ENCODE data around the gene HES3.

The HES3 gene

GRCh38 chr1:6245869-6246496 is 2.0 kb downstream of the HES3 start:
- no peak for DNase-seq (ENCODE audit: low read depth, low spot score)

- DNase-seq (ENCODE audit: low read depth, low spot score), result peak; percentile 66
These were observed 2.8 kb downstream of the HES3 start for GRCh38 chr1:6246497-6247467.

GRCh38 chr1:6247651-6248050 is 3.7 kb downstream of the HES3 start:
- DNase-seq (ENCODE audit: low read depth, low spot score), result no peak

- no peak for DNase-seq (ENCODE audit: low read depth, low spot score)
These were observed 4.3 kb downstream of the HES3 start for GRCh38 chr1:6248161-6248776.

GRCh38 chr1:6248932-6249738 is 5.2 kb downstream of the HES3 start:
- DNase-seq (ENCODE audit: low read depth, low spot score), result no peak

DNA sequence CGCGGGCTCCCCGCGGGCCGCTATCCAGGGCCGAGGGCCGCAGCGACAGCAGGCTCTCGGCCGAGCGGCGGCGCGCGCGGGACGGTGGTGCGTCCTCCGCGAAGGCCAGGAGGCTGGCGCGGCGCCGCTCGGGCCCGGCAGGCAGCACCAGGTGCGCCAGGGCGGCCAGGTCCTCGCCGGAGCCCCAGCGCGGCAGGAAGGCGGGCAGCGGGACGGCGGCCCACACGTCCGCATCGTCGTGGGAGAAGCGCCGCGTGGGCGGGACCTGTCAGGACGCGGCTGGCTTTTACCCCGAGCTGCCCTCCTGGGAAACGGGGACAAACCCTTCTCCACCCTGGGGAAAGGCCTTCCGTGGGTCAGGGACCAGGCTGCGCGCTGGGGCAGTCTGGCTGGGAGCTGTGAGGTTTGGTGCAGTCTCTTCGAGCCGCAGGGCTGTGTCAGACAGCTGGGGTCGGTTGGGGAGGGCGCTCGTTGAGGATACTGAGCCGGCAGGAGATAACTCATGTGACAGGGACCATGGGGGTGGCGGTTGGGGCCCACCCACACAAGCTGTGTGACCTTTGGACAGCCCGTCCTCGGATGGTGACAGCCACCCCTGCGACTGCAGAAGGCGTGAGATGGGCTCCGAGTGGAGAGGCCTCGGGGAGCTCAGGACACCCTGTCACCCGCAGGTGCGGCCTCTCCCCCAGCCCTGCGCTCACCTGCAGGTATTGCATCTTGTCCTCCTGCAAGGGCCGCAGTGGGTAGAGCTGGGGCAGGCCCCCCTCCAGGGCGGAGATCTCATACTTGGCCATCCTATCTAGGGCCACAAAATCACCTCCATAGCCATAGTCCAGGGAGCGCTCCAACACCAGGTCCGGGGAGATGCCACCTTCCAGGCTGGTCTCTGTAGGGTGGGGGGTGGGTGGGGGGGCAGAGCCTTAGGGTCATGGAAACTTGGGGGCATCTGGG is 6.0 kb downstream of the HES3 start:
- DNase-seq (ENCODE audit: low read depth, low spot score), result no peak

DNA sequence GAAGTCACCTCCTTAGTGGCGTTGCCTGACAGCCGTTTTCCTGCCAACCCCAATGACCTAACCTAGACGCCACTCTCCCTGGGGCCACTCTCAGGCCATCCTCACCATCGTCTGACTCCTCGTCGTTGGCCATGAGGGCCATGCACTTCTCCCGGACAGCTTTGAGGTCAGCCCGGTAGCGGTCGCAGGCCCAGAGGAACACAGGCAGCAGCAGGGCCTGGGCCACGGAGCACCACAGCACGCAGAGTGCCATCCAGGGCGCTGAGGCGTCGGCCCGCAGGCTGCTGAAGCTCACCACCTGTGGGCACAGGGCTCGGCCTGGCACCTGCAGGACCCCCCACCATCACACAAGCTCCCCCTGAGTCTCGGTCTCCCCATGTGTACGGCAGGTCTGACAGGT is 7.3 kb downstream of the HES3 start:
- DNase-seq (ENCODE audit: low read depth, low spot score), result no peak

DNA sequence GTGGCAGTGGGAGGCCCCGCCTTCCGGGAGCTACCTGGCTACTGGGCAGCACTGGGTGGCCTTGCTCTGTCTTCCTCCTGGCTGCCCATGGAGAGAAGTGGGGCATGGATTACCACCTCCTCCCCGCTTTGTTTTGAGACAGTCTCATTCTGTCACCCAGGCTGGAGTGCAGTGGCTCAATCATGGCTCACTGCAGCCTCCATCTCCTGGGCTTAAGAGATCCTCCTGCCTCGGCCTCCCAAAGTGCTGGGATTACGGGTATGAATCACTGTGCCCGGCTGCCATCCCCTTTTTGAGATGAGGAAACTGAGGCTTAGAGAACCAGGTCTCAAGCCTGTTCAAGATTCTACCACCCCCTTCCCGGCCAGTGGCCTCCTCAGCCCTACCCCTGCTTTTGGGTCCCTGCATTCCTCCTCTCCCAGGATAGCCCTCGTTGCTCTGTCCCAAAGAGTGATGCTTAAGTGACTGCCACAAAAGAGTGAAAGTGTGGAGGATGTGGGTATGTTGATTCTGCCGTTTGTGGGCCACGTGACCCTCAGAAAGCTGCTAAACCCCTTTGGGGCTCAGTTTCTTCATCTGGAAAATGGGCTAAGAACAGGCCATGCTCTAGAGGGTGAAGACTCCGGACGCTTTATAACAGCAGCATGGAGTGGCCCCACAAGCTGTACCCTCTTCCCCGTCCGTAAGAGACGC is 7.8 kb downstream of the HES3 start:
- DNase-seq (ENCODE audit: low read depth, low spot score), result no peak

DNA sequence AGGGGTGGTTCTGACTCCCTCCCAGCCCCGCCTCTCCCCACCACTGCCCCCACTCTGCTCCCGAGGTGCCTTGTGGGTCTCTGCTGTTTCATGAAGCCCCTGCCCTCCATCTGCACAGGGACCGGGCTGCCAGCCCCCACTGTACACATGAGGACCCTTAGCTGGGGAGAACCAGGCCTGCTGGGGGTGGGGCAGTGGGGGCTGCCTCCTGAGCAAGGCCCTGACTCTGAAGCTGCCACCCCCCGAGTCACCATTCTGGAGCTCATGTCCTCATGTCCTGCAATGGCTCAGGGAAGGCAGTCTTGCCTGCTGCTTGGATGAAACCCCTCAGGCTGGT is 8.4 kb downstream of the HES3 start:
- no peak for DNase-seq (ENCODE audit: low read depth, low spot score)

GRCh38 chr1:6253380-6253779 is 9.4 kb downstream of the HES3 start:
- no peak for DNase-seq (ENCODE audit: low read depth, low spot score)

- DNase-seq (ENCODE audit: low read depth, low spot score), result no peak
These were observed 10.7 kb downstream of the HES3 start for GRCh38 chr1:6254691-6255090.

DNA sequence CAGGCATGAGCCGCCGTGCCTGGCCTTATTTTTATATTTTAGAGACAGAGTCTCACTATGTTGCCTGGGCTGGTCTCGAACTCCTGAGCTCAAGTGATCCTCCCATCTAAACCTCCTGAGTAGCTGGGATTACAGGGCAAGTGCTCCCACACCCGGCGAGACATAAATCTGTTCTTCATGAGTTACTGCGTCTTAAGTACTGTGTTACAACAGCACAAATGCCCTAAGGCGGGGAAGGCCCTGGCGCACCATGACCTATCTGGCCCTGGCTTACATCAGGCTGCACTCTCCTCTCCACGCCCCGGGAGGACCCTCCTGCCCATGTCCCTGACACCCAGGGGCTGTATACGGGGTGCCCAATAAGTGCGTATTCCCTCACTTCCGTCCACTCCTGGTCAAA is 12.7 kb downstream of the HES3 start:
- DNase-seq (ENCODE audit: low read depth, low spot score), result no peak

DNA sequence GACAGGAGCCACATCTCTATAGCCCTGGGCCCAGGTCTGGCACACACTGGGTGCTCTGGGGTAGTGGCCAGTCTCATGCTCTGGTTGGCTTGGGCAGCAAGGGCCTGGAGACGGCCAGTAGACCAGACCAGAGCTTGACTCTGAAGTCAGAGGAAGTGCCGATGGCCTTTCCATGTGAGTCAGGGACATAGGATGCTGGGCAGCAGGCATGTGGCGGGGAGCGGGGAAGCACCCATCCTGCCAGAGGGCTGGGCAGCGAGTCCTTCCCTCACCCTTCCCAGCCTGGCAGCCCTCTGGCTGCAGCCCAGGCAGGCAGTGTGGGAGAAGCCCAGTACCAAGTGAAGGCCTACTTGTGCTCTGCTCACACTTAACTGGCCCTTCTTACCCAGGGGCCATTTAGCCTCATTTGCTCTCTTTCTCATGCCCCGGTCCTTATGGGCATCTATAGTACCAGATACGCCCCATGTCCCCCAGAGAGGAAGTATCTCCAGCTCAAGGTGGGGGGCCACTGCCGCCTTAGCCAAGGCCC is 13.6 kb downstream of the HES3 start:
- no peak for DNase-seq (ENCODE audit: low read depth, low spot score)

DNA sequence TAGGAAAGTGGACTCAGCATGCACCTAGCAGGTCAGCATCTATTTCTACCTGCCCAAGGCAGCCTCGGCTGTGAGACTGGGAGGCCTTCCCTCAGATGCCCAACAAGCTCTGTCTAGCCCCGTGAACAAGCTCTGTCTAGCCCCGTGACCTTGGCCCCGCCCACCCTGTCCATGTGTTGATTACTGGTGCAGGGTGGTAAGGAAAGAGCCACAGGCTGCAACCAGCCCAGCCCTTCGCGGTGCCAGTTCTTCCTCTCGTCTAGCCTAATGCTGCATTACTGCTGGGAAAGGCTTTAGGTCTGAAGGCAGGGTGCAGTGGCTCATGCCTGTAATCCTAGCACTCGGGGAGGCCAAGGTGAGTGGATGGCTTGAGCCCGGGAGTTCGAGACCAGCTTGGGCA is 14.7 kb downstream of the HES3 start:
- no peak for DNase-seq (ENCODE audit: low read depth, low spot score)

DNA sequence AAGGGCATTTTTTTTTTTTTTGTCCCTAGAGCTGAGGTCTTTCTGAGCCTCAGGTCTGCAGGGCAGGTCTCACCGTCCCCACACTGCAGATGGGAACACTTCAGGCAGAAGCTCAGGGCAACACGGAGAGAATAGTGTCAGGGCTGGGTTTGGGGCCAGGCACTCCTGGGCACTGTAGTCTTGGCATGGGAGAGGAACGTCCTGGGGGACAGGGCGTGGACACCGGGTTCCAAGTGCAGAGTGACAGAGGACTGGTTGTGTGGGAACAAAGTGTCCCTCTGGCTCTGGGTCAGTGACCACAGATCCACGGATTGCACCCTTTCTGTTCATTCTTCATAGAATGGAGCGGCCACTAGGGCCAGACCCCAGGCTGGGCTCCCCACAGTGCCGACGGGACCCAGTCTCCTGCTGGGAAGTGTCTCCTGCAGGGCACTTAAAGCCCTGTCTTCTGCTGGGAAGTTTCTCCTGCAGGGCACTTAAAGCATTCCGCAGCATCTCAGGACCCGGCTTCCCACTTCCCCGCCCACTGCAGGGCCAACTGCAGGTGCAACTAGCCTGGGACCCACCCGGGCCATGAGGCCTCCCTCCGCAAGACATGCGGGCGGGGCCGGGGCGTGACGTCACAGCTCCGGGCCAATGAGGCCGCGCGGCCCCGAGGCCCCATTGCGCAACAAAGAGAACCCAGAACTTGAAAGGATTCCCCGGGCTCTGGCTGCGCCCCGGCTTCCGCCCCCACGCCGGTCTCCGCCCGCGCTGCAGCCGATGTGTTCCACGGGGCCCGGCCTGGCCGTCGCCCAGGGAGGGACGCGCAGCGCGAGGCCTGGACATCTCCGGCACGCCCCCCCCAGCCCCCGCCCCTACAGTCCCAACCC is 15.7 kb downstream of the HES3 start:
- DNase-seq (ENCODE audit: low read depth, low spot score), result peak; percentile 31

GRCh38 chr1:6260433-6260934 is 16.5 kb downstream of the HES3 start:
- no peak for DNase-seq (ENCODE audit: low read depth, low spot score)

GRCh38 chr1:6260961-6261614 is 17.1 kb downstream of the HES3 start, which contains the start of gene GPR153:
Gene GPR153, minus strand, starts transcription at chr1:6261098. Its CDS starts 6,193 bp downstream, at chr1:6254905.
- DNase-seq (ENCODE audit: low read depth, low spot score), result no peak

GRCh38 chr1:6261615-6261995 is 17.6 kb downstream of the HES3 start:
- no peak for DNase-seq (ENCODE audit: low read depth, low spot score)
